Mesendoderm (in vitro differentiated cells): ENCODE data around the gene AMIGO3.
"Not testable (repeated sequence)": the region's sequence is repeated elsewhere in the genome, so short reads cannot be mapped to it uniquely, and the experiment has no call there.

Experiments
- DNase-seq: peaks from one replicate; pipeline ENCODE4 v3.0.0; 2013
- H2AK5ac ChIP-seq: 2 replicates; pipeline ENCODE4 v1.6.1; 2013; ENCODE audit warnings: low read length, inconsistent platforms
- H2BK120ac ChIP-seq: 2 replicates; pipeline ENCODE4 v1.6.1; 2013; ENCODE audit warnings: low read depth, mild to moderate bottlenecking, low read length, moderate library complexity, mixed read lengths
- H2BK15ac ChIP-seq: replicated peaks from 2 replicates; pipeline ENCODE4 v1.6.1; 2013; ENCODE audit warnings: low read depth, mild to moderate bottlenecking, moderate library complexity
- H2BK5ac ChIP-seq: 2 replicates; pipeline ENCODE4 v1.6.1; 2013; ENCODE audit warnings: low read length, inconsistent platforms
- H3K18ac ChIP-seq: 2 replicates; pipeline ENCODE4 v1.6.1; 2013; ENCODE audit warnings: mild to moderate bottlenecking, low read length, mixed read lengths
- H3K23ac ChIP-seq: one replicate; pipeline ENCODE4 v1.6.1; 2013; ENCODE audit warnings: low read length
- H3K27ac ChIP-seq: 2 replicates; pipeline ENCODE4 v1.5.1; 2013; ENCODE audit warnings: low read depth, mild to moderate bottlenecking, inconsistent platforms, low read length, moderate library complexity
- H3K27me3 ChIP-seq: 2 replicates; pipeline ENCODE4 v1.6.1; 2013; ENCODE audit warnings: low read length, control low read depth, mild to moderate bottlenecking, inconsistent platforms; ENCODE audit not compliant: insufficient read depth, poor library complexity
- H3K36me3 ChIP-seq: 2 replicates; pipeline ENCODE4 v1.6.1; 2013; ENCODE audit warnings: low read length, inconsistent platforms; ENCODE audit not compliant: control insufficient read depth, insufficient read depth
- H3K4ac ChIP-seq: one replicate; pipeline ENCODE4 v1.6.1; 2013; ENCODE audit warnings: low read depth, mild to moderate bottlenecking, low read length, moderate library complexity
- H3K4me1 ChIP-seq: 2 replicates; pipeline ENCODE4 v1.6.1; 2013; ENCODE audit warnings: low read depth, low read length, inconsistent platforms; ENCODE audit not compliant: control insufficient read depth
- H3K4me2 ChIP-seq: 2 replicates; pipeline ENCODE4 v1.6.1; 2013; ENCODE audit warnings: low read length
- H3K4me3 ChIP-seq: 2 replicates; pipeline ENCODE4 v1.5.1; 2013; ENCODE audit warnings: mild to moderate bottlenecking, low read length
- H3K56ac ChIP-seq: one replicate; pipeline ENCODE4 v1.6.1; 2013; ENCODE audit warnings: low read length
- H3K79me1 ChIP-seq: 2 replicates; pipeline ENCODE4 v1.6.1; 2013; ENCODE audit warnings: low read length, inconsistent platforms
- H3K79me2 ChIP-seq: 2 replicates; pipeline ENCODE4 v1.6.1; 2013; ENCODE audit warnings: mild to moderate bottlenecking, low read length; ENCODE audit not compliant: control insufficient read depth, insufficient read depth
- H3K9ac ChIP-seq: 2 replicates; pipeline ENCODE4 v1.6.1; 2013; ENCODE audit warnings: low read length, inconsistent platforms
- H4K5ac ChIP-seq: one replicate; pipeline ENCODE4 v1.6.1; 2013; ENCODE audit warnings: low read length
- H4K8ac ChIP-seq: one replicate; pipeline ENCODE4 v1.6.1; 2013; ENCODE audit warnings: low read depth, mild to moderate bottlenecking, control low read depth, low read length, moderate library complexity
- WGBS: extraction: QIAGEN DNeasy Blood & Tissue Kit; methylation state at CpG from one replicate; pipeline ENCODE4 v1.1.7; 2013; ENCODE audit warnings: low lambda C conversion rate, missing lambda C conversion rate; ENCODE audit not compliant: insufficient coverage; ENCODE audit errors: extremely low coverage; 5-methylcytosine and 5-hydroxymethylcytosine counted together

Gene AMIGO3

DNA sequence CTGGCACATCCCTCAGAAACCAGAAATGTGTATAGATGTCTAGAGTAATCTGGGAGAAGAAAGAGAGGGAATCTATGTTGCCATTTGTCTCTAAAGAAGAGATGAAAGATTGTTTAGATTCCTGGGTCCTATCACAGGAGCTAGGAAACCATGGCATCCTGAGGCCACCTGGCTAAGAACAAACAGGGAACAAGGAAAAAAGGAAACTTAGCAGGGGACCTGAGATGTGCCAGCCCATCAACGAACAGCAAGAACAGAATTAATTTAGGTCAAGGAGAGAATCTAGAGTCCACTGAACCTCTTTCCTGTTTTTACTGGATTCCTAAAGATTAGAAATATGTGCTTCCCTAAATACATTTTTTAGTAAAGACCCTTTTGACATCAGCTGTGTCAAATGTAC, 36.6 kb upstream of the AMIGO3 start:
- Histone ChIP-seq H3K18ac (no peak overlapping the region), H3K79me2 (peaks cover 17% of the 10 kb centered on the region), H3K4me1 (no peaks in the 10 kb centered on the region), H2BK15ac (no peak overlapping the region), H3K27ac (no peak overlapping the region), H3K79me1 (peaks cover 19% of the 10 kb centered on the region), H3K4me2 (no peak overlapping the region), H4K5ac (no peak overlapping the region), H4K8ac (no peak overlapping the region), H3K56ac (no peak overlapping the region), H2BK5ac (no peak overlapping the region), H2BK120ac (no peak overlapping the region), H3K4me3 (no peak overlapping the region), H3K27me3 (no peaks in the 10 kb centered on the region), H3K4ac (no peak overlapping the region), H3K36me3 (no peaks in the 10 kb centered on the region), H2AK5ac (no peak overlapping the region), H3K9ac (no peak overlapping the region), H3K23ac (no peak overlapping the region)
- no peak for DNase-seq
- no CpG with 5 or more reads among the region's 1 CpG for WGBS

DNA sequence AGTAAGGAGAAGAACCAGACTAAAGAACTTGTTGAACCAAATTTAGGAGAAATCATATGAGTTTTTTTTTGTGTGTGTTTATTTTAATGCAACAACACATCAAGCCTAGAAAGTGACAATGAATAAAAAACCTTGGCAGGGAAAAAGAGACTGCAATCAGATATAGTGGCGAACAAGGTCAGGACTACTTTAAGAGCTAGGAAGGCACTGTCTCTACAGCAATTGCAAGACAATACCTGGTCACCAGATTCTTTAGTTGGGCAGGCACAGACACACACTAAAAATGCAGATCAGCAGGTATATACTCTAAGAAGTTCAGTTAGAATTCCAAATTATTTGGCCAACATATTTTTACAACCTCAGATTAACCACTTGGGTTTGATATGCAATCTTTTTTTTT, 35.1 kb upstream of the AMIGO3 start:
- H3K23ac ChIP-seq = no peak overlapping the region
- H2BK5ac ChIP-seq = no peak overlapping the region
- no peak overlapping the region for H3K4me2 ChIP-seq
- no peak overlapping the region for H3K9ac ChIP-seq
- H3K4me3 ChIP-seq = no peak overlapping the region
- no peak for DNase-seq
- H4K8ac ChIP-seq = no peak overlapping the region
- H3K56ac ChIP-seq = no peak overlapping the region
- no peaks in the 10 kb centered on the region for H3K4me1 ChIP-seq
- no peak overlapping the region for H2BK120ac ChIP-seq
- no CpG with 5 or more reads among the region's 1 CpG for WGBS
- H3K79me2 ChIP-seq = peaks cover 13% of the 10 kb centered on the region
- H3K18ac ChIP-seq = no peak overlapping the region
- no peak overlapping the region for H3K27ac ChIP-seq
- no peak overlapping the region for H2BK15ac ChIP-seq
- H3K79me1 ChIP-seq = peaks cover 18% of the 10 kb centered on the region
- no peak overlapping the region for H4K5ac ChIP-seq
- no peaks in the 10 kb centered on the region for H3K36me3 ChIP-seq
- no peak overlapping the region for H3K4ac ChIP-seq
- H3K27me3 ChIP-seq = no peaks in the 10 kb centered on the region
- no peak overlapping the region for H2AK5ac ChIP-seq

DNA sequence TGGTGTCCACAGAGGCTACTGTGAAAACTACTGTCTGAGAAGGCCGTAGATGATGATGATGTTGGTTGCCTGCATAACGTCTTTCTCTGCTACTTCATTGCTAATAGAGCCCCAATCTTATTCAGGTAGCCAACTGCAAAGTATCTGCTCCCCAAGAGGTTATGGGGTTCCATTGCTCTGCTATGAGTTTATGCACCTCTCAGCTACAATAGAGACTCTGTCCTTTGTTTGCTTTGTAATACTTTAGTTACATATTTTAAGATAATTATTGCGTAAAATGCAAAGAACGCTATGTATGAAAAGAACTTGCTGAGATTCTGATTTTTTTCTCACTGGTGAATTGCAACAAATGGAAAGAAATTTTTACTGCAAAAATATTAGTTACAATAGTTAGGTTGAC, 32.0 kb upstream of the AMIGO3 start:
- Histone ChIP-seq H2AK5ac (no peak overlapping the region), H3K27me3 (no peaks in the 10 kb centered on the region), H3K36me3 (peaks cover 3% of the 10 kb centered on the region), H3K4me3 (no peak overlapping the region), H3K4ac (no peak overlapping the region), H3K9ac (no peak overlapping the region), H3K27ac (no peak overlapping the region), H4K8ac (no peak overlapping the region), H4K5ac (no peak overlapping the region), H3K4me1 (no peaks in the 10 kb centered on the region), H2BK15ac (no peak overlapping the region), H3K4me2 (no peak overlapping the region), H3K23ac (no peak overlapping the region), H3K18ac (no peak overlapping the region), H2BK120ac (no peak overlapping the region), H3K56ac (no peak overlapping the region), H3K79me1 (peaks cover 11% of the 10 kb centered on the region), H2BK5ac (no peak overlapping the region), H3K79me2 (peaks cover 10% of the 10 kb centered on the region)
- no peak for DNase-seq
- WGBS = no CpG with 5 or more reads among the region's 4 CpGs

DNA sequence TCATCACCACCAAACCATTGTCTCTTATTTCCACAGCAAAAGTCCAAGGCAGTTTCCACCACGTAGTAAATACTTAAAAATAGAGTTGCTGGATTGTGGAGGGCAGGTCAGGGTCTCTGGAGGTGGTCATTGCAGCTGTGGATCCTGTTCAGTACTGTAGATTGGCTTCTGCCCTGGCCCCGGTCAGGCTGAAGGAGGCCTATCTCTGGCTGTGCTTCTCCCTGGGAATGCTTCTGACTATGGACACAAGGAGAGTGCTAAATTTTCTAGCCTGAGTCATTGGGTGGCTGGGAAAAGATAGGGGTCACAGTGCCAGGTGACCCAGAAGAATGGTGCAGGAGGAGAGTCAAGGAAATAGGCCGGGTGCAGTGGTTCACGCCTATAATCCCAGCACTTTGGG, 30.6 kb upstream of the AMIGO3 start:
- Histone ChIP-seq H3K79me2 (peaks cover 10% of the 10 kb centered on the region), H3K23ac (no peak overlapping the region), H3K4me1 (no peaks in the 10 kb centered on the region), H2BK5ac (no peak overlapping the region), H3K4me3 (no peak overlapping the region), H4K5ac (no peak overlapping the region), H3K4ac (no peak overlapping the region), H3K9ac (no peak overlapping the region), H3K56ac (no peak overlapping the region), H3K4me2 (no peak overlapping the region), H2BK15ac (no peak overlapping the region), H3K18ac (no peak overlapping the region), H2AK5ac (no peak overlapping the region), H2BK120ac (no peak overlapping the region), H3K79me1 (peaks cover 10% of the 10 kb centered on the region), H3K36me3 (peaks cover 4% of the 10 kb centered on the region), H4K8ac (no peak overlapping the region), H3K27ac (no peak overlapping the region), H3K27me3 (no peaks in the 10 kb centered on the region)
- no CpG with 5 or more reads among the region's 4 CpGs for WGBS
- DNase-seq = no peak

DNA sequence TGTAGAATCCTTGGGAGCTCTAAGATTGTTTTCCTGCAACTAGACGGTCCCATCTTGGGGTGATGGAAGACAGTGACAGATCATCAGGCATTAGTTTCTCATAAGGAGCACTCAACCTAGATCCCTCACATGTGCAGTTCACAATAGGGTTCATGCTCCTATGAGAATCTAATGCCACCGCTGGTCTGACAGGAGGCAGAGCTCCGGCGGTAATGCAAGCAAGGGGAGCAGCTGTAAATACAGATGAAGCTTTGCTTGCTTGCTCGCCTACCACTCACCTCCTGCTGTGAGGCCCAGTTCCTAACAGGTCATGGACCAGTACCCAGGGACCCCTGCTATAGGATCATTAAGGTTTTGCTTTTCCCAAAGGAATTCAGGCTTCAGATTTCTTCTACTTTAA, 29.4 kb upstream of the AMIGO3 start:
- no CpG with 5 or more reads among the region's 5 CpGs for WGBS

DNA sequence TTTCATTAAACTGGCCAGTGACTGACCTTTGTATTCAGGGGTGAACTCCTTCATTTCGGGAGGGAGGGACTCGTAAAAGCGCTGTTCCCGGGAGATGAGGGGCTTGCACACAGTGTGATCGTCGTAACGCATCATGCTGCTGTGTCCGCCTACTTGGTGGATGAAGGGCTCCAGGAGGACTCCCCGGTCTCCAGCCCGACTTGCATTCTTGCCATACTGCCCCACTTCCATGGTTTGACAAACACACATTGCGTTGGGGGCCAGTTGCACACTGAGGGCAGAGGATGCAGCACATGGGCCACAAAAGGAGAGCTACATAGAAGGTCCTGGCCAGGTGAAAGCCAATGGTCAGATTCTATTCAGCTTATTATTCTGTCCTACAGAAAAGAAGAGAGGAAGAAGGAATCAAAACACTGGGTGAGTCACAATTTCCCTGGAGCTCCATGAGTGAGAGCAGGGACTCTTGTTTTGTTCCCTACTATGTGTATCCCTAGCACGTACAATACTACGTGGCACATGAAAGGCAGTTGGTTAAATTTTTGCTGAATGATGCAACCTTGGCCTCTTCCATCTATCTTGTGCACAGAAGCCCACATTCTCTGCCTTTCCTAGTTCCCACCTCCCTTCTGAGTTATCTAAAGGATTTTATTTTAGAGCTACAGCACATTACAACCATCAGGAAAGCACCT, 28.5 kb upstream of the AMIGO3 start:
- H4K8ac ChIP-seq = no peak overlapping the region
- no peak overlapping the region for H3K18ac ChIP-seq
- H3K23ac ChIP-seq = no peak overlapping the region
- no peak overlapping the region for H3K56ac ChIP-seq
- H3K27me3 ChIP-seq = no peaks in the 10 kb centered on the region
- H2BK5ac ChIP-seq = no peak overlapping the region
- H3K36me3 ChIP-seq = peaks cover 4% of the 10 kb centered on the region
- no peak overlapping the region for H3K4me2 ChIP-seq
- H2AK5ac ChIP-seq = no peak overlapping the region
- WGBS = no CpG with 5 or more reads among the region's 13 CpGs
- H3K4me3 ChIP-seq = no peak overlapping the region
- no peak overlapping the region for H2BK120ac ChIP-seq
- no peak overlapping the region for H3K27ac ChIP-seq
- peaks cover 7% of the 10 kb centered on the region for H3K79me1 ChIP-seq
- H3K4ac ChIP-seq = no peak overlapping the region
- H3K4me1 ChIP-seq = no peaks in the 10 kb centered on the region
- H3K79me2 ChIP-seq = peaks cover 3% of the 10 kb centered on the region
- no peak overlapping the region for H4K5ac ChIP-seq
- no peak for DNase-seq
- H2BK15ac ChIP-seq = no peak overlapping the region
- no peak overlapping the region for H3K9ac ChIP-seq

More for the DNA sequence above, 29.4 kb upstream of the AMIGO3 start:
- H3K4me2 ChIP-seq, H3K79me1 ChIP-seq, H2BK15ac ChIP-seq, H3K27ac ChIP-seq, H3K79me2 ChIP-seq, H3K27me3 ChIP-seq, H3K4ac ChIP-seq, H3K56ac ChIP-seq, H3K9ac ChIP-seq, H3K4me3 ChIP-seq, H4K5ac ChIP-seq, DNase-seq, H2AK5ac ChIP-seq, H2BK120ac ChIP-seq, H2BK5ac ChIP-seq, H3K18ac ChIP-seq, H4K8ac ChIP-seq, H3K36me3 ChIP-seq, H3K4me1 ChIP-seq, H3K23ac ChIP-seq: not testable (repeated sequence)
